Gastroesophageal sphincter (tissue), 3 donors: Measurements from ENCODE around the gene CREB3L4.

Experiments
- CTCF ChIP-seq, 4 experiments: fragments of 200-600 bp in 2 of 4; fragments of 450-650 bp in 2 of 4; sonication (generic) in 1 of 4; IDR thresholded peaks; one replicate each; pipeline ENCODE4 v1.5.1; 2017 to 2019; ENCODE audit warnings: antibody characterized with exemption in 4 of 4, mild to moderate bottlenecking in 2 of 4, moderate library complexity in 2 of 4
- EP300 ChIP-seq: sonication (generic); formaldehyde crosslinking; IDR thresholded peaks from one replicate; pipeline ENCODE4 v1.6.1; 2017; ENCODE audit warnings: antibody characterized with exemption, mild to moderate bottlenecking
- POLR2A ChIP-seq, 2 donors: fragments of 450-650 bp; IDR thresholded peaks; one replicate each; pipeline ENCODE4 v1.6.1; 2017; ENCODE audit warnings: antibody characterized with exemption in 2 of 2, mild to moderate bottlenecking in 2 of 2, moderate library complexity in 1 of 2
- POLR2AphosphoS5 ChIP-seq: sonication (generic); formaldehyde crosslinking; IDR thresholded peaks from one replicate; pipeline ENCODE4 v1.6.1; 2017; ENCODE audit warnings: antibody characterized with exemption

- TF ChIP-seq CTCF (IDR thresholded peaks at IDR 0.05) (no peak), POLR2A (IDR thresholded peaks at IDR 0.05) (no peak), POLR2AphosphoS5 (no peak), EP300 (no peak)
These were observed 280 bp downstream of the CREB3L4 start for GRCh38 chr1:153968000-153968363.
